Left lung (tissue), 10 donors: ENCODE results near the gene MYOM1. TPM values are rescaled to one million over a fixed set of nuclear protein-coding genes. Genes with fewer than 3 reads are reported as not detected.

Source experiments
- ATAC-seq: fragments of 200-7000 bp; cut with Tn5 transposase; one replicate; pipeline ENCODE4 v1.9.1; 2020; ENCODE audit warnings: moderate library complexity
- DNase-seq, 4 donors: peaks; one replicate each; pipeline ENCODE4 v3.0.0-alpha.2; 2013 to 2020
- H3K27ac ChIP-seq, 2 donors: fragments of 200-600 bp; sonication (generic) in 1 of 2; one replicate each; pipeline versions ENCODE4 v1.5.0 to v1.8.0; 2020 to 2021
- H3K27me3 ChIP-seq, 2 donors: fragments of 200-600 bp; sonication (generic) in 1 of 2; one replicate each; pipeline versions ENCODE4 v1.5.0 to v1.8.0; 2020 to 2021
- H3K36me3 ChIP-seq, 2 donors: fragments of 200-600 bp; sonication (generic) in 1 of 2; one replicate each; pipeline versions ENCODE4 v1.5.0 to v1.8.0; 2020 to 2021
- H3K4me1 ChIP-seq, 2 donors: fragments of 200-600 bp; one replicate each; pipeline ENCODE4 v1.8.0; 2021
- H3K4me3 ChIP-seq, 2 donors: fragments of 200-600 bp; sonication (generic) in 1 of 2; one replicate each; pipeline versions ENCODE4 v1.5.0 to v1.8.0; 2020 to 2021; ENCODE audit warnings: mild to moderate bottlenecking in 1 of 2
- H3K9me3 ChIP-seq, 2 donors: fragments of 200-600 bp; sonication (generic) in 1 of 2; one replicate each; pipeline versions ENCODE4 v1.5.0 to v1.8.0; 2020 to 2021
- intact Hi-C, 2 donors: fragments of 100-400 bp; cut with DNase I; formaldehyde crosslinking; loops; one replicate each; pipeline versions ENCODE4 v1.11.2 to v1.14.2; 2022
- polyA plus RNA-seq, 6 donors: library from polyadenylated mRNA; unstranded; fragments of 120-200 nt; gene quantifications; one replicate each; pipeline ENCODE4 v1.2.1, GENCODE V29; 2013; ENCODE audit not compliant: insufficient read length in 6 of 6
- total RNA-seq, 2 donors: library from RNA; stranded (reverse); fragmentation: NEBNext Ultra II Directional; extraction: Animal tissue kit (Norgen Biotek cat#: 25700); gene quantifications; one replicate each; pipeline ENCODE4 v1.2.1, GENCODE V29; 2021
- TF ChIP-seq, protein P1 (sequence below), 2 donors: fragments of 200-600 bp; sonication (generic) in 1 of 2; IDR thresholded peaks; one replicate each; pipeline versions ENCODE4 v1.5.0 to v1.8.0; 2021; ENCODE audit warnings: antibody characterized with exemption in 2 of 2
- donor health status: DM: no; HTN: yes; CAD: no.
- donor health status: DM: no; HTN: no; CAD: no.

Gene MYOM1
- total and polyA plus RNA-seq, 8 donors: 1.5 to 4.5 (median 2.4) TPM

DNA sequence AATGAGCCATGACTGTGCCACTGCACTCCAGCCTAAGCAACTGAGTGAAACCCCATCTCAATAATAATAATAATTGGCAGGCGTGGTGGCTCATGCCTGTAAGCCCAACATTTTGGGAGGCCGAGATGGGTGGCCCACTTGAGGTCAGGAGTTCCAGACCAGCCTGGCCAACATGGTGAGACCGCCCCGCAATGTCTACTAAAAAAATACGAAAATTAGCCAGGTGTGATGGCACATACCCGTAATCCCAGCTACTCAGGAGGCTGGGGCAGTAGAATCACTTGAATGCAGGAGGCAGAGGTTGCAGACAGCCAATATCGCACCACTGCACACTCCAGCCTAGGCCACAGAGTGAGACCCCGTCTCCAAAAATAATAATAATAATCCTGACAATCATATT is 178.9 kb downstream of the MYOM1 start:
- Histone ChIP-seq H3K27ac (no peak overlapping the region), H3K4me3 (no peak overlapping the region), H3K27me3 (no peaks in the 10 kb centered on the region), H3K4me1 (peaks cover 5 to 27% of the 10 kb centered on the region in 2 donors), H3K9me3 (no peaks in the 10 kb centered on the region), H3K36me3 (no peaks in the 10 kb centered on the region)
- ATAC-seq: no peak
- TF ChIP-seq, protein P1, sequence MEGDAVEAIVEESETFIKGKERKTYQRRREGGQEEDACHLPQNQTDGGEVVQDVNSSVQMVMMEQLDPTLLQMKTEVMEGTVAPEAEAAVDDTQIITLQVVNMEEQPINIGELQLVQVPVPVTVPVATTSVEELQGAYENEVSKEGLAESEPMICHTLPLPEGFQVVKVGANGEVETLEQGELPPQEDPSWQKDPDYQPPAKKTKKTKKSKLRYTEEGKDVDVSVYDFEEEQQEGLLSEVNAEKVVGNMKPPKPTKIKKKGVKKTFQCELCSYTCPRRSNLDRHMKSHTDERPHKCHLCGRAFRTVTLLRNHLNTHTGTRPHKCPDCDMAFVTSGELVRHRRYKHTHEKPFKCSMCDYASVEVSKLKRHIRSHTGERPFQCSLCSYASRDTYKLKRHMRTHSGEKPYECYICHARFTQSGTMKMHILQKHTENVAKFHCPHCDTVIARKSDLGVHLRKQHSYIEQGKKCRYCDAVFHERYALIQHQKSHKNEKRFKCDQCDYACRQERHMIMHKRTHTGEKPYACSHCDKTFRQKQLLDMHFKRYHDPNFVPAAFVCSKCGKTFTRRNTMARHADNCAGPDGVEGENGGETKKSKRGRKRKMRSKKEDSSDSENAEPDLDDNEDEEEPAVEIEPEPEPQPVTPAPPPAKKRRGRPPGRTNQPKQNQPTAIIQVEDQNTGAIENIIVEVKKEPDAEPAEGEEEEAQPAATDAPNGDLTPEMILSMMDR (IDR thresholded peaks at IDR 0.05): no peak
- intact Hi-C loops: no loop called here
- DNase-seq: no peak

DNA sequence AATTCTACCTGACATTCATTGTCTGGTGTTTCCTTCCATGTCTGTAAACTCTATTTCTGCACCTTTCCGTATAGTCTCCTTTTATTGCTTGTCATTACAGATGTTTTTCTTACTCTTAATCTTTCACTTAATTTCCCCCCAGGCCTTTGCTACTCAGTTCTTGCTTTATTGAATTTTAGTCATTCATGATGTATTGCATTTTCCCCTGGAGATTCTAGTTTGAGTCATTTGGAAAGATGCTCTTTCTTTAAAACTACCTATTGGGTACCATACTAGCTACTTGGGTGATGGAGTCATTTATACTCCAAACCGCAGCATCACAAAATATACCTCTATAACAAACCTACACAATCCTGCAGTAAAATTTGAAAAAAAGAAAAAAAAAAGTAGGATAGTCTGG is 179.6 kb downstream of the MYOM1 start:
- peaks cover 5 to 20% of the 10 kb centered on the region in 2 donors for H3K4me1 ChIP-seq

DNA sequence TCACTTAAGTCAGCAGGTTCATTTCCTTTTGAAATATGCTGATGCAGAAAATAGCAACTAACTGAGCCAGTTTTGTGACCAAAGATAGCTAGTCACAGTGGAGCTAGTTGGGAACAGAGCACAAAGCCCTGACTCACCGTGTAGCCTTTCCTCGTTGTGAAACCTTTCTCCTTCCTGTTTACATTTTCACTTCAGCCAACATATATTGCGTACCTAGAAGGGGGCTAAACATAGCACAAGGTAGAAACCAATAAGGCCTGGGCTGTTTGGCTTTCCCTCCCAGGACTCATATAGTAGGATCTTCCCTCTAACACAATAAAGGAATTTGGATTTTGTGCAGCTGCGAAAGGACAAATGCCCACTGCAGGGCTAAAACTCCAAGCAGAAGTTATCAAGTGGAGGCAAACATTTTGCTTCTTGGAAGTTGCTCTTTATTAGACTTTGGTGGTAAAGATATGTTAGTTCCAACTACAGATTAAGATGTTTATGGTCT is 182.3 kb downstream of the MYOM1 start:
- no peaks in the 10 kb centered on the region for H3K9me3 ChIP-seq
- H3K4me3 ChIP-seq: no peak overlapping the region
- ATAC-seq (peak; percentile 98), DNase-seq (peak in 2 of 4 donors; percentile 55 to 69)
- H3K27ac ChIP-seq: peak overlapping the region; percentile 76
- H3K27me3 ChIP-seq: no peaks in the 10 kb centered on the region
- TF ChIP-seq, protein P1 (IDR thresholded peaks at IDR 0.05): no peak
- intact Hi-C loops: no loop called here
- H3K36me3 ChIP-seq: no peaks in the 10 kb centered on the region
- peaks cover 5 to 15% of the 10 kb centered on the region in 2 donors for H3K4me1 ChIP-seq

More for the DNA sequence above, 179.6 kb downstream of the MYOM1 start:
- ATAC-seq (no peak), DNase-seq (no peak)
- Histone ChIP-seq H3K36me3 (no peaks in the 10 kb centered on the region), H3K4me3 (no peak overlapping the region), H3K27ac (no peak overlapping the region), H3K27me3 (no peaks in the 10 kb centered on the region), H3K9me3 (no peaks in the 10 kb centered on the region)
- intact Hi-C loops: no loop called here
- TF ChIP-seq, protein P1 (IDR thresholded peaks at IDR 0.05): no peak

DNA sequence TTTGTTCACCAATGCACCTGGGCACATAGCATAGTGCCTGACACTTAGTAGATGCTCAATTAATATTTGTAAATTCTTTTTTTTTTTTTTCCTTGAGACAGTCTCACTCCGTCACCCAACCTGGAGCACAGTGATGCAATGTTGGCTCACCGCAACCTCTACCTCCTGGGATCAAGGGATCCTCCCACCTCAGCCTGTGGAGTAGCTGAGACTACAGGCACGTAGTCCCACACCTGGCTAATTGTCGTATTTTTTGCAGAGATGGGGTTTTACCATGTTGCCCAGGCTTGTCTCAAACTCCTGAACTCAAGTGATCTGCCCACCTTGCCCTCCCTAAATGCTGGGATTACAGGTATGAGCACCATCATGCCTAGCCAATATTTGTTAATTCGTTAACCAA is 183.7 kb downstream of the MYOM1 start:
- Histone ChIP-seq H3K27ac (no peak overlapping the region), H3K36me3 (no peaks in the 10 kb centered on the region), H3K4me1 (peaks cover 5 to 15% of the 10 kb centered on the region in 2 donors), H3K4me3 (no peak overlapping the region), H3K27me3 (no peaks in the 10 kb centered on the region), H3K9me3 (no peaks in the 10 kb centered on the region)
- DNase-seq: no peak
- intact Hi-C loops: no loop called here
- ATAC-seq: no peak
- TF ChIP-seq, protein P1 (IDR thresholded peaks at IDR 0.05): no peak

GRCh38 chr18:3035635-3036034 is 184.1 kb downstream of the MYOM1 start:
- DNase-seq (no peak), ATAC-seq (no peak)
- TF ChIP-seq, protein P1 (IDR thresholded peaks at IDR 0.05): no peak
- intact Hi-C loops: no loop called here
- Histone ChIP-seq H3K4me3 (no peak overlapping the region), H3K36me3 (no peaks in the 10 kb centered on the region), H3K4me1 (peaks cover 5 to 15% of the 10 kb centered on the region in 2 donors), H3K27me3 (no peaks in the 10 kb centered on the region), H3K27ac (no peak overlapping the region), H3K9me3 (no peaks in the 10 kb centered on the region)
